GM20000 (cell line): Measurements from ENCODE around the gene USP12.
A peak's percentile ranks its signal among the peaks of the same experiment; 100 is the strongest.
"Not testable (repeated sequence)": the region's sequence is repeated elsewhere in the genome, so short reads cannot be mapped to it uniquely, and the experiment has no call there.

ENCODE experiments used
- DNase-seq: peaks from one replicate; pipeline ENCODE4 v3.0.0; 2012; ENCODE audit warnings: low spot score
- CTCF ChIP-seq: IDR thresholded peaks from 2 replicates; pipeline ENCODE4 v1.5.1; 2012; ENCODE audit warnings: mild to moderate bottlenecking, control low read depth; ENCODE audit errors: extremely low read depth, missing control alignments

Gene USP12

GRCh38 chr13:27159806-27160563 is 11.6 kb downstream of the USP12 start:
- TF ChIP-seq CTCF, result no peak

GRCh38 chr13:27158335-27158734 is 13.3 kb downstream of the USP12 start:
- no peak for DNase-seq
- TF ChIP-seq CTCF, result no peak

More at GRCh38 chr13:27159806-27160563, 11.6 kb downstream of the USP12 start:
- no peak for DNase-seq

- TF ChIP-seq CTCF, result no peak
- DNase-seq, result no peak
These were observed 19.6 kb downstream of the USP12 start for GRCh38 chr13:27151798-27152599.

- no peak for TF ChIP-seq CTCF
These were observed 21.9 kb downstream of the USP12 start for GRCh38 chr13:27149702-27150101.

GRCh38 chr13:27148900-27149299 is 22.7 kb downstream of the USP12 start:
- TF ChIP-seq CTCF, result no peak
- DNase-seq, result no peak

More at GRCh38 chr13:27149702-27150101, 21.9 kb downstream of the USP12 start:
- no peak for DNase-seq

- peak; percentile 63 for DNase-seq
- TF ChIP-seq CTCF, result no peak
These were observed 24.0 kb downstream of the USP12 start for GRCh38 chr13:27147530-27148170.

GRCh38 chr13:27141746-27142145 is 29.9 kb downstream of the USP12 start:
- DNase-seq, result no peak
- no peak for TF ChIP-seq CTCF

GRCh38 chr13:27141159-27141558 is 30.5 kb downstream of the USP12 start:
- not testable (repeated sequence) for DNase-seq
